Heart left ventricle (tissue), 16 donors: ENCODE measurements around the gene PAX2. TPM values are rescaled to one million over a fixed set of nuclear protein-coding genes. Genes with fewer than 3 reads are reported as not detected.
A peak's percentile ranks its signal among the peaks of the same experiment; 100 is the strongest.

ENCODE experiments used
- ATAC-seq, 4 donors: fragments of 200-7000 bp; cut with Tn5 transposase; one replicate each; pipeline ENCODE4 v1.9.1; 2020 to 2022; ENCODE audit warnings: moderate library complexity in 4 of 4, mild to moderate bottlenecking in 3 of 4, moderate number of reproducible peaks in 1 of 4
- DNase-seq, 5 donors: peaks; one replicate each; pipeline ENCODE4 v3.0.0-alpha.2; 2020
- H3K27ac ChIP-seq, 12 donors: fragments of 200-600 bp; sonication (generic) in 4 of 12; one replicate each; pipeline versions ENCODE4 v1.5.0 to v1.8.0; 2016 to 2022; ENCODE audit warnings: mild to moderate bottlenecking in 2 of 12
- H3K27me3 ChIP-seq, 9 donors: fragments of 200-600 bp; sonication (generic) in 2 of 9; one replicate each; pipeline versions ENCODE4 v1.5.1 to v1.8.0; 2016 to 2022; ENCODE audit warnings: mild to moderate bottlenecking in 3 of 9
- H3K36me3 ChIP-seq, 9 donors: fragments of 200-600 bp; sonication (generic) in 2 of 9; one replicate each; pipeline versions ENCODE4 v1.5.0 to v1.8.0; 2018 to 2022; ENCODE audit warnings: mild to moderate bottlenecking in 2 of 9
- H3K4me1 ChIP-seq, 12 donors: fragments of 200-600 bp; sonication (generic) in 4 of 12; one replicate each; pipeline versions ENCODE4 v1.5.0 to v1.8.0; 2016 to 2022; ENCODE audit warnings: mild to moderate bottlenecking in 3 of 12
- H3K4me3 ChIP-seq, 12 donors: fragments of 200-600 bp; sonication (generic) in 4 of 12; one replicate each; pipeline versions ENCODE4 v1.5.0 to v1.8.0; 2017 to 2022; ENCODE audit warnings: mild to moderate bottlenecking in 9 of 12, moderate library complexity in 4 of 12
- H3K9me3 ChIP-seq, 12 donors: fragments of 200-600 bp; sonication (generic) in 4 of 12; one replicate each; pipeline versions ENCODE4 v1.5.0 to v1.8.0; 2016 to 2022; ENCODE audit warnings: mild to moderate bottlenecking in 1 of 12
- CTCF ChIP-seq, 12 donors: fragments of 200-600 bp; sonication (generic) in 4 of 12; IDR thresholded peaks; one replicate each; pipeline versions ENCODE4 v1.5.0 to v1.8.0; 2018 to 2022; ENCODE audit warnings: antibody characterized with exemption in 12 of 12, mild to moderate bottlenecking in 5 of 12
- POLR2A ChIP-seq, 2 donors: fragments of 450-650 bp; IDR thresholded peaks; one replicate each; pipeline ENCODE4 v1.6.1; 2017; ENCODE audit warnings: antibody characterized with exemption in 2 of 2, mild to moderate bottlenecking in 2 of 2, moderate library complexity in 2 of 2
- WGBS, 4 donors: extraction: QIAGEN DNeasy Blood & Tissue Kit in 2 of 4; methylation state at CpG; one replicate each; pipeline versions ENCODE4 v1.1.5 to v1.1.7; 2013 to 2018; 5-methylcytosine and 5-hydroxymethylcytosine counted together
- intact Hi-C, 10 donors: fragments of 100-400 bp; cut with DNase I; formaldehyde crosslinking; loops; one replicate each; pipeline versions ENCODE4 v1.11.1 to v1.14.2; 2022
- polyA plus RNA-seq, 2 donors: library from polyadenylated mRNA; stranded (reverse); fragments of 200-250 nt; gene quantifications; one replicate each; pipeline ENCODE4 v1.2.3, GENCODE V29; 2013
- total RNA-seq, 9 donors: library from RNA; depleted of rRNA in 2 of 9; stranded (reverse); fragments of >200 nt in 2 of 9; fragmentation: NEBNext Ultra II Directional in 3 of 9; extraction: Animal tissue kit (Norgen Biotek cat#: 25700) in 3 of 9; gene quantifications; one replicate each; pipeline versions ENCODE4 v1.1.0 to v1.2.4, GENCODE V29; 2016 to 2023
- donor health status: ischemic (EF 13 %, LVEDD 7.1; RV severe dilation, severe dysfunction).
- donor health status: healthy with polysubstance abuse.
- donor health status: DM: no; HTN: yes; CAD: no.
- donor health status: DM: no; HTN: no; CAD: no.
- donor health status: ischemic (EF 25% LVEDD 6.9; RV normal size, moderate dysfunction).
- donor health status: ischemic (EF 25% LVEDD 5.7; RV mildly dilated, moderate dysfunction).
- donor health status: healthy.
- donor health status: DM: yes; HTN: yes; CAD: no.
- donor health status: ischemic (EF 35%, LVEDD 5.7; RV mildly dilated, moderate dysfunction).
- donor health status: nonischemic (EF 11% LVEDD 7.7; RV severe dilation, severe dysfunction).
- donor health status: DM: yes; HTN: yes; CAD: no.
- donor health status: PGD.
- donor health status: ischemic (EF 29% LVEDD 5.4; RV normal size, mild dysfunction).
- donor health status: nonischemic (EF 23%, LVEDD 6.1; RV moderate dilation, normal function).

The PAX2 gene
- total and polyA plus RNA-seq, 11 donors: not detected

- Histone ChIP-seq H3K9me3 (no peaks in the 10 kb centered on the region), H3K4me1 (peaks cover 0 to 69% (median 30%) of the 10 kb centered on the region in 12 donors), H3K27ac (no peak overlapping the region), H3K27me3 (peaks cover 77 to 100% (median 100%) of the 10 kb centered on the region in 9 donors), H3K4me3 (no peak overlapping the region), H3K36me3 (no peaks in the 10 kb centered on the region)
- TF ChIP-seq POLR2A (IDR thresholded peaks at IDR 0.05): no peak
- no peak for TF ChIP-seq CTCF (IDR thresholded peaks at IDR 0.05)
- intact Hi-C loops: loop anchor here in 4 of 10 donors (10.0 kb wide), 1 partner anchor 178 kb away; no protein-coding TSS in a partner anchor
- 12 to 20% (median 17%) methylated on average over 7 of the region's 7 CpGs for WGBS, 4 donors
- no peak for ATAC-seq
- DNase-seq: no peak
Observed at GRCh38 chr10:100742936-100743335, 2.4 kb upstream of the PAX2 start.

GRCh38 chr10:100743626-100744135 is 1.7 kb upstream of the PAX2 start:
- Histone ChIP-seq H3K4me3 (no peak overlapping the region), H3K36me3 (no peaks in the 10 kb centered on the region), H3K4me1 (peaks cover 0 to 71% (median 35%) of the 10 kb centered on the region in 12 donors), H3K27ac (no peak overlapping the region), H3K9me3 (no peaks in the 10 kb centered on the region), H3K27me3 (peaks cover 77 to 100% (median 100%) of the 10 kb centered on the region in 9 donors)
- ATAC-seq: peak in 3 of 4 donors; percentile 57 to 69 (median 58)
- TF ChIP-seq POLR2A (IDR thresholded peaks at IDR 0.05) (no peak), CTCF (IDR thresholded peaks at IDR 0.05) (peak; percentile 10 to 58 (median 50))
- intact Hi-C loops: loop anchor here in 4 of 10 donors (10.0 kb wide), 1 partner anchor 179 kb away; no protein-coding TSS in a partner anchor
- 0 to 3% (median 2%) methylated on average over 11 to 16 of the region's 16 CpGs for WGBS, 4 donors
- peak in 1 of 5 donors; percentile 31 for DNase-seq

- DNase-seq: no peak
- TF ChIP-seq CTCF (IDR thresholded peaks at IDR 0.05): no peak
- TF ChIP-seq POLR2A (IDR thresholded peaks at IDR 0.05): no peak
- 2 to 3% (median 2%) methylated on average over 49 to 65 of the region's 65 CpGs for WGBS, 4 donors
- Histone ChIP-seq H3K27ac (no peak overlapping the region), H3K36me3 (no peaks in the 10 kb centered on the region), H3K4me3 (peak overlapping the region in 8 of 12 donors; percentile 24 to 48 (median 34)), H3K9me3 (no peaks in the 10 kb centered on the region), H3K27me3 (peaks cover 78 to 100% (median 100%) of the 10 kb centered on the region in 9 donors), H3K4me1 (peaks cover 0 to 72% (median 36%) of the 10 kb centered on the region in 12 donors)
- ATAC-seq: no peak
- intact Hi-C loops: loop anchor here in 4 of 10 donors (10.0 kb wide), 1 partner anchor 180 kb away; no protein-coding TSS in a partner anchor
Observed at GRCh38 chr10:100744136-100744986, 1.0 kb upstream of the PAX2 start.
